SK-N-MC (cell line): ENCODE results near the gene CFAP251.

ENCODE experiments used
- DNase-seq: peaks from one replicate; pipeline ENCODE4 v3.0.0-alpha.2; 2011; ENCODE audit warnings: low read depth, low spot score
- H3K27ac ChIP-seq: fragments of 200-600 bp; sonication (generic); 2 replicates; pipeline ENCODE4 v1.5.1; 2016; ENCODE audit warnings: mixed run types
- H3K36me3 ChIP-seq: fragments of 200-600 bp; sonication (generic); 2 replicates; pipeline ENCODE4 v1.6.1; 2017; ENCODE audit warnings: antibody characterized with exemption, low read length, mixed read lengths; ENCODE audit not compliant: insufficient read depth
- H3K4me3 ChIP-seq: fragments of 200-600 bp; sonication (generic); 2 replicates; pipeline ENCODE4 v1.5.1; 2016
- H3K9ac ChIP-seq: fragments of 200-600 bp; sonication (generic); 2 replicates; pipeline ENCODE4 v1.8.0; 2017; ENCODE audit warnings: mixed run types, mixed read lengths; ENCODE audit not compliant: insufficient read length
- H3K9me3 ChIP-seq: fragments of 200-600 bp; sonication (generic); 2 replicates; pipeline ENCODE4 v1.6.1; 2017; ENCODE audit warnings: low read depth, mild to moderate bottlenecking, antibody characterized with exemption, low read length, moderate library complexity, mixed read lengths
- EZH2 ChIP-seq: fragments of 200-600 bp; sonication (generic); IDR thresholded peaks from one replicate; pipeline ENCODE4 v1.6.1; 2017; ENCODE audit warnings: antibody characterized with exemption
- FOXP2 ChIP-seq: optimal IDR thresholded peaks from 2 replicates; pipeline ENCODE3; 2011; ENCODE audit warnings: mild to moderate bottlenecking, moderate library complexity; ENCODE audit not compliant: insufficient read depth; ENCODE audit errors: extremely low read length, control extremely low read depth
- POLR2AphosphoS5 ChIP-seq: IDR thresholded peaks from 2 replicates; pipeline ENCODE4 v1.6.1; 2012; ENCODE audit warnings: mild to moderate bottlenecking, low read depth, low read length, borderline replicate concordance

CFAP251 gene

DNA sequence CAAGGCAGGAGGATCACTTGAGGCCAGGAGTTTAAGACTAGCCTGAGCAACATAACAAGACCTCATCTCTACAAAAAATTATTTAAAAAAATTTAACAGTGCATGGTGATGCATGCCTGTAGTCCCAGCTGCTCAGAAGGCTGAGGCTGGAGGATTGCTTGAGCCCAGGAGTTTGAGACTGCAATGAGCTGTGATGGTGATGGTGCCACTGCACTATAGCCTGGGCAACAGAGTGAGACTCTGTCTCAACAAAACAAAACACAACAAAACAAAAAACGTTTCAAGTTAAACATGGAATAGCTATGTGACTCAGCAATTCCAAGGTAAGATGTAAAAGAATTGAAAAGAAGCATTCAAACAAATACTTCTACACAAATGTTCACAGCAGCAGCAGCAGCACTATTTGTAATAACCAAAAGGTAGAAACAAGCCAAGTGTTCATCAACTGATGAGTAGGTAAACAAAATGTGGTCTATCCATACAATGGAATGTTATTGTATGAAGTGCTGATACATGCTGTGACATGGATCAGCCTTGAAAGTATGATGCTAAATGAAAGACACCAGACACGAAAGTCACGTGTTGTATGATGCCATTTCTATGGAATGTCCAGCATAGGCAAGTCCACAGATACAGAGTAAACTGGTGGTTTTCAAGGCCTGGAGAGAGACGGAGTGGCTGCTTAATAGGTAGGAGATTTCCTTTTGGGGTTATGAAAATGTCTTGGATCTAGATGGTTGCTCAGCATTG is 31.4 kb downstream of the CFAP251 start:
- H3K9me3 ChIP-seq, result no peaks in the 10 kb centered on the region; the same call in 1 of the 2 replicates
- no peaks in the 10 kb centered on the region for H3K36me3 ChIP-seq
- TF ChIP-seq FOXP2 (no peak), POLR2AphosphoS5 (no peak), EZH2 (no peak)
- no peak overlapping the region for H3K9ac ChIP-seq
- peak overlapping the region; percentile 36; the same call in 1 of the 2 replicates for H3K27ac ChIP-seq
- H3K4me3 ChIP-seq, result no peak overlapping the region
- DNase-seq, result no peak

DNA sequence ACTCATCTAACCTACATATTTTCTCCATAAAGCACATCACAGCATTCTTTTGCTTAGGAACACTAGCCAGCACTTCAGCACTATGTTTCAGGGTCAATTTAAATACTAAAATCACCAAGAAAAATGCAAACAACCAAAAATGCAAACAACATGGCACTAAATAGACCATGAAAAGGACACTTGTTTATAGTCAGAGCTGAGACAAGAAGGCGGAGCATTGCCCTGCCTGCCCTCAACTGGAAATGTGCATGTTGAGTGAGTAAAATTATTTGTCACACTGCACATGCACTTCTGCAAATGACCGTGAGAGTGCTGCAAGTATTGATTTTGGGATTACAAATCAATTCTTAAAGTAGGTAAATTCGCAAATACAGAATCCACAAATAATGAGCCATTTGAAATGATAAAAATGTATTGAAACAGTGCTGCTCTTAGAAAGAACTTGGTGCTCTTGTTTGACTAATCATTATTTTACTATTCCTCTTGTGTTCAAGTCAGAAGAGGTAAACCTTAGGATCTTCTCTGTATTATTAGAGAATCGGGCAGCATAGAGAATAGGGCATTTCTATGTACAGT is 34.8 kb downstream of the CFAP251 start:
- no peak for TF ChIP-seq POLR2AphosphoS5
- Histone ChIP-seq H3K9ac (no peak overlapping the region), H3K27ac (no peak overlapping the region), H3K4me3 (no peak overlapping the region), H3K36me3 (no peaks in the 10 kb centered on the region), H3K9me3 (no peaks in the 10 kb centered on the region; the same call in 1 of the 2 replicates)
- no peak for DNase-seq

DNA sequence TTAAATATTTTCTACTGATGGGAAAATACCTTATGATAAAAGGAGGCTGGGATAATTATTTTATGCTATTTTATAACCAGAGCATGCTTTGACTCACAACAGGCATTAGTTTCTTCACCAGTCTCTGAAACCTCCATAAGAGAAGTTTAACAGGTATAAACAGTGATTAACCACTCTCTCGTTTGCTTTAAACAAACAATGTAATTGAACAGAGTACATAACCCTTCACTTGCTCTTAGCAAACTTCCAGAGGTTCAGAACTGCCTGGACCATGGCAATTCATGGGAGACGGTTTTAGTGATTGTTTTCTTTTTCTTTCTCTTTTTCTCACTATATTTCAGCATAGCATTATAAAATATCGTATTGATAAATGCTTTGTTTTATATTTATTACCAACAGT is 35.3 kb downstream of the CFAP251 start:
- Histone ChIP-seq H3K36me3 (no peaks in the 10 kb centered on the region), H3K9ac (no peak overlapping the region), H3K9me3 (no peaks in the 10 kb centered on the region; the same call in 1 of the 2 replicates), H3K27ac (no peak overlapping the region), H3K4me3 (no peak overlapping the region)
- TF ChIP-seq EZH2 (no peak), FOXP2 (no peak), POLR2AphosphoS5 (no peak)
- DNase-seq, result no peak

DNA sequence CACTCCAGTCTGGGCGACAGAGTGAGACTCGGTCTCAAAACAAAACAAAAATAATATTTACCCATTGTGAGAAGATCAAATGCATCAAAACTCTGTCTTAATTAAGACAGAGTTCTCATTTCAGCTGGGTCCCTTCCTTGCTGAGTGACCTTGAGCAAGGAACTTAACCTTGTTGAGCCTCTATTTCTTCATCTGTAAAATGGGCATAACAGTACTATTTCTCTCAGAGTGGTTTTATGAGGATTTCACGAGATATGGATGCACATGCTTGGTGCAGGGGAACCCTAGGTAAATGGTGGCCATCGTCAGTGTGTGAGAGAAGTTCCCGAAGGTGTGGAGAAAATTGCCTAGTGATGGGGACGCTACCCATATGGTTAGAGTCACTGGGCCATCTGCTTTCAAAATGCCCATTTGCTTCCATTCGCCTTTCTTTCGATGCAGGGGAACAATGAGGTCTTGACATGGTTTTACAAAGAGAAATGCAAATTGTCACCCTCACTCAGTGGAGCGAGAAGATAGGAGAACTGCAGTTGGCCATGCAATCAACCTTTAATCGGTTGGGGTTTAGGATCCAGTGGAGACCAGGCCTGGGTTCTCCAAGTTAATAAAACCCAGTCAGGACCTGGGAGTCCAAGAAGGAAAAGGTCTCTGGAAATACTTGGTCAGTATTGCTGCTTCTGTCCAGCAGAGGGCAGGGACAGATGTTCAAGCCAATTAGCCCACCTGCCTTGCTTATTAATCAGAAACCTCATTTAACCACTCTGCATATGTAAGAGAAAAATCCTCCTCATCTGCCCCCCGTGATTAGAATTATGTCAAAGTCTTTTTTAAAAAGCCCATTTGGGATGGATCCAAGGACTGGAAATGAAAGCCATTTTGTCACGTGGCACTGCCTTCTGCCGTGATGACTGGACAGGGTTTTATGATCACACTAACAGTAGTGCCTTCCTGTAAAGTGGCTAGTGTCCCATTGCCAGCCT is 37.2 kb downstream of the CFAP251 start:
- Histone ChIP-seq H3K27ac (no peak overlapping the region), H3K9me3 (no peaks in the 10 kb centered on the region; the same call in 1 of the 2 replicates), H3K9ac (no peak overlapping the region), H3K36me3 (no peaks in the 10 kb centered on the region), H3K4me3 (no peak overlapping the region)
- DNase-seq, result no peak
- TF ChIP-seq FOXP2 (no peak), EZH2 (no peak), POLR2AphosphoS5 (no peak)

DNA sequence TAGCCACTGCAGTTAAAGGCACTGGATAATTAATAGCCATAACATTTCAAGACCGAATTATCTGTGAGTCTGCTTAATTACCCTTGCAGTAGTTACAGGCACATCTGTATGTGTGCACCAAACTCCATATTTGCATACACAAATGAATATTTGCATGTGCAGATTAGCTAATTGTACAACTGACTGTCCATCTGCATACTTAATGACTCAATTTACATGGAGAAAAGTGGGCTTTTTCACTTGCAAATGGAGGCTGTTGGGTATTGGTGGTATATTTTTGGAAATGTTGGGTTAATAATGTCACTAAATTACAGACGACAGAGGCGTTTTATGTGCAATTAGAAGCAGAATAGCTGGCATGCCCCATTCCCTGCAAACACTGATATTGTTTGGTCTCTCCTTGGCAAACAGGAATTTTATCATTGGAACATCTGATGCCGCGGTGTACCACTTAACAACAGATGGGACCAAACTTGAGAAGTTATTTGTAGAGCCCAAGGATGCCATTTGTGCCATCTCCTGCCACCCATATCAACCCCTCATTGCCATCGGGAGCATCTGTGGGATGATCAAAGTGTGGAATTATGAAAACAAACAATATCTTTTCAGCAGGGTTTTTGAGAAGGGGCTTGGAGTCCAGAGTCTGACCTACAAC is 39.6 kb downstream of the CFAP251 start:
- TF ChIP-seq EZH2, result no peak
- TF ChIP-seq POLR2AphosphoS5, result no peak
- no peak for TF ChIP-seq FOXP2
- H3K36me3 ChIP-seq, result no peaks in the 10 kb centered on the region
- DNase-seq, result no peak
- no peak overlapping the region for H3K27ac ChIP-seq
- H3K4me3 ChIP-seq, result no peak overlapping the region
- no peaks in the 10 kb centered on the region; the same call in 1 of the 2 replicates for H3K9me3 ChIP-seq
- H3K9ac ChIP-seq, result no peak overlapping the region

DNA sequence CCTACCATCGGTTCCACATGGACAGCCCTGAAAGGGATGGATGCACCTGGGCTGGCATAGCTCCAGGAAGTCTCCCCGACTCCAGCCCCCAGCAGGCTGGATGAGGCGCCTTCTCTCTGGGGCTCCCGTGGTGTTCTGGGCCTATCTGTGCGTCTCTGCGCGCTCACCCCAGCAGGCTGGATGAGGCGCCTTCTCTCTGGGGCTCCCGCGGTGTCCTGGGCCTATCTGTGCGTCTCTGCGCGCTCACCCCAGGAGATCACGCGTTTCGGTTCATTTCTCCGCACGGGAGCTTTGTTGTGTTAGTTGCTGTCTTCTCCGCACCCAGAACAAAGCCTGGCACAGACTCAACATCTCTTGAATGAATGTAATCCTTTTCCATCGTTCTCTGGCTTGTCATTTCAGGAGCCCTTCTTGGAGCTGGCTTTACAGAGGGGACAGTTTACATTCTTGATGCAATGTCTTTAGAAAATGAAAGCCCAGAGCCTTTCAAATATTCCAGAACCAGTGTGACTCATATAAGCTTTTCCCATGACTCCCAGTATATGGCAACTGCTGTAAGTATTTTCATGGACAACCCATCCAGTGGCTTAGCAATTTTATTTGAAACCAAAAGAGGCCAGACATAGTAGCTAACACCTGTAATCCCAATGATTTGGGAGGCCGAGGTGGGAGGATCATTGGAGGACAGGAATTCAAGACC is 40.3 kb downstream of the CFAP251 start:
- no peaks in the 10 kb centered on the region for H3K36me3 ChIP-seq
- TF ChIP-seq EZH2, result no peak
- H3K9me3 ChIP-seq, result no peaks in the 10 kb centered on the region
- DNase-seq, result no peak
- no peak overlapping the region for H3K27ac ChIP-seq
- no peak overlapping the region for H3K4me3 ChIP-seq
- no peak overlapping the region for H3K9ac ChIP-seq

DNA sequence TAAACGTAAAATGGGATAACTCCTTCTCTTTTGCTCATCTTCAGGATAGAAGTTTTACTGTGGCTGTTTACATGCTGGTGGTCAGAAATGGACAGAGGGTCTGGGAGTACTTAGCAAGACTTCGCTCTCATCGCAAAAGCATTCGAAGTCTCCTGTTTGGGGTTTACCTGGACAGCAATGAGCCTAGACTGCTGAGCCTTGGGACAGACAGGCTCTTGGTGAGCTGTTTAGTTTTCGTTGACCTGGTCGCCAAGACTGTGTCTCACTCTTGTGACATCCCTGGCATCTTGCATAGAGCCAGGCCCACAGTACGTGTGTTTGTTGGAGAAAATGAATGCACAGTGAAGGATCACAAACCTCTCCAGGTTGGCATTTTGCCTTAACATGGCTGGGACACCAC is 42.1 kb downstream of the CFAP251 start:
- H3K9me3 ChIP-seq, result no peaks in the 10 kb centered on the region
- H3K9ac ChIP-seq, result no peak overlapping the region
- no peaks in the 10 kb centered on the region for H3K36me3 ChIP-seq
- H3K4me3 ChIP-seq, result no peak overlapping the region
- no peak for TF ChIP-seq POLR2AphosphoS5
- no peak for TF ChIP-seq FOXP2
- no peak for TF ChIP-seq EZH2
- DNase-seq, result no peak
- H3K27ac ChIP-seq, result no peak overlapping the region
